HT-29 (cell line): ENCODE measurements around the gene FBXW4. TPM values are rescaled to one million over a fixed set of nuclear protein-coding genes. Genes with fewer than 3 reads are reported as not detected.

ENCODE experiments used
- DNase-seq: peaks from one replicate; pipeline ENCODE4 v3.0.0-alpha.2; 2015; ENCODE audit warnings: low spot score
- total RNA-seq: library from RNA; depleted of rRNA; stranded (reverse); fragments of >200 nt; shearing (Covaris generic); gene quantifications from 2 replicates; pipeline ENCODE4 v1.2.3, GENCODE V29; 2014; rRNA removed

FBXW4 gene
- total RNA-seq: 19.1 and 30.3 TPM in 2 replicates

GRCh38 chr10:101694674-101695403, at the start of gene FBXW4:
Gene FBXW4 (minus strand): TSS chr10:101695170. CDS start chr10:101695105, 65 bp downstream.
- DNase-seq: peak; percentile 66

GRCh38 chr10:101744267-101744666, 49.3 kb upstream of the FBXW4 start:
- no peak for DNase-seq

- no peak for DNase-seq
Observed at GRCh38 chr10:101741938-101742337, 47.0 kb upstream of the FBXW4 start.

- no peak for DNase-seq
Observed at GRCh38 chr10:101736666-101737065, 41.7 kb upstream of the FBXW4 start.

GRCh38 chr10:101732096-101732495, 37.1 kb upstream of the FBXW4 start:
- DNase-seq: no peak

- no peak for DNase-seq
Observed at GRCh38 chr10:101726115-101726387, 31.1 kb upstream of the FBXW4 start.

- peak; percentile 30 for DNase-seq
Observed at GRCh38 chr10:101725296-101726114, 30.5 kb upstream of the FBXW4 start.

GRCh38 chr10:101724446-101724845, 29.5 kb upstream of the FBXW4 start:
- no peak for DNase-seq

- DNase-seq: no peak
Observed at GRCh38 chr10:101723176-101723575, 28.2 kb upstream of the FBXW4 start.

- DNase-seq: no peak
Observed at GRCh38 chr10:101721806-101722205, 26.8 kb upstream of the FBXW4 start.

GRCh38 chr10:101720606-101721230, 25.7 kb upstream of the FBXW4 start:
- no peak for DNase-seq

GRCh38 chr10:101718690-101719275, 23.8 kb upstream of the FBXW4 start:
- DNase-seq: no peak

- peak; percentile 90 for DNase-seq
Observed at GRCh38 chr10:101716891-101717659, 22.1 kb upstream of the FBXW4 start.

GRCh38 chr10:101712997-101713396, 18.0 kb upstream of the FBXW4 start:
- DNase-seq: no peak

GRCh38 chr10:101710793-101711192, 15.8 kb upstream of the FBXW4 start:
- DNase-seq: no peak

- no peak for DNase-seq
Observed at GRCh38 chr10:101710059-101710695, 15.2 kb upstream of the FBXW4 start.

GRCh38 chr10:101709359-101710058, 14.5 kb upstream of the FBXW4 start:
- no peak for DNase-seq

- DNase-seq: no peak
Observed at GRCh38 chr10:101708870-101709269, 13.9 kb upstream of the FBXW4 start.

- DNase-seq: no peak
Observed at GRCh38 chr10:101708073-101708472, 13.1 kb upstream of the FBXW4 start.

GRCh38 chr10:101704331-101704730, 9.4 kb upstream of the FBXW4 start:
- no peak for DNase-seq
